ENCODE results near the gene HOMER1.

The HOMER1 gene

GRCh38 chr5:79330071-79330470 lies 183.9 kb downstream of the HOMER1 start:
- in situ Hi-C loops (cut with MboI; ENCODE audit: low sequenced_read_pairs), result no loop called here

- in situ Hi-C loops (cut with MboI; ENCODE audit: low sequenced_read_pairs), result no loop called here
Measured at GRCh38 chr5:79329453-79329852, 184.5 kb downstream of the HOMER1 start.

Data from HL-60/S4 (cell line).